Kidney (tissue), 14 donors: ENCODE data around the gene SOSTDC1. TPM values are rescaled to one million over a fixed set of nuclear protein-coding genes. Genes with fewer than 3 reads are reported as not detected.

Experiments
- DNase-seq, 5 donors: peaks; one replicate each; pipeline ENCODE4 v3.0.0-alpha.2; 2013 to 2020
- FAIRE-seq: peaks from 2 replicates; lab custom pipeline; 2012; peaks lifted over from hg19 to GRCh38; lab: Jason Lieb, UNC
- H3K27ac ChIP-seq, 2 donors: one replicate each; pipeline ENCODE4 v1.7.0; 2013; ENCODE audit warnings: low read depth in 2 of 2, low read length in 2 of 2, inconsistent platforms in 1 of 2
- H3K27me3 ChIP-seq: one replicate; pipeline ENCODE4 v1.7.1; 2013; ENCODE audit warnings: low read length, inconsistent platforms; ENCODE audit not compliant: control insufficient read depth, insufficient read depth
- H3K36me3 ChIP-seq, 3 donors: one replicate each; pipeline versions ENCODE4 v1.7.0 to v1.7.1; 2013; ENCODE audit warnings: low read length in 3 of 3, control low read depth in 1 of 3, inconsistent platforms in 1 of 3; ENCODE audit not compliant: insufficient read depth in 3 of 3, control insufficient read depth in 2 of 3
- H3K4me1 ChIP-seq, 3 donors: one replicate each; pipeline versions ENCODE4 v1.7.0 to v1.7.1; 2013; ENCODE audit warnings: low read length in 3 of 3, inconsistent platforms in 1 of 3, low read depth in 1 of 3; ENCODE audit not compliant: control insufficient read depth in 2 of 3, insufficient read depth in 2 of 3
- H3K4me3 ChIP-seq, 3 donors: one replicate each; pipeline versions ENCODE4 v1.7.0 to v1.8.1; 2013; ENCODE audit warnings: low read length in 3 of 3, control low read depth in 1 of 3, inconsistent platforms in 1 of 3
- H3K9ac ChIP-seq, 3 donors: one replicate each; pipeline versions ENCODE4 v1.7.0 to v1.7.1; 2013; ENCODE audit warnings: low read length in 3 of 3, control low read depth in 1 of 3, inconsistent platforms in 1 of 3
- H3K9me3 ChIP-seq, 3 donors: one replicate each; pipeline versions ENCODE4 v1.7.0 to v1.7.1; 2013; ENCODE audit warnings: low read length in 3 of 3, control low read depth in 1 of 3, inconsistent platforms in 1 of 3; ENCODE audit not compliant: control insufficient read depth in 2 of 3, insufficient read depth in 1 of 3
- CTCF ChIP-seq: IDR thresholded peaks from 3 replicates; pipeline ENCODE4 v1.5.1; 2012; ENCODE audit warnings: mild to moderate bottlenecking, moderate library complexity, borderline replicate concordance; ENCODE audit not compliant: insufficient read depth; ENCODE audit errors: extremely low read depth
- intact Hi-C: fragments of 100-400 bp; cut with DNase I; formaldehyde crosslinking; loops from one replicate; pipeline ENCODE4 v1.11.1; 2022
- polyA plus RNA-seq: library from polyadenylated mRNA; stranded (reverse); fragments of 350-450 nt; fragmentation: Illumina TruSeq; extraction: RNeasy Lipid Tissue Mini Kit (QIAGEN cat#74804); gene quantifications from one replicate; pipeline ENCODE4 v1.2.3, GENCODE V29; 2014; ENCODE audit warnings: low read depth, low replicate concordance; ENCODE audit not compliant: insufficient read depth
- total RNA-seq: library from RNA; stranded (reverse); fragmentation: NEBNext Ultra II Directional; extraction: Animal tissue kit (Norgen Biotek cat#: 25700); gene quantifications from one replicate; pipeline ENCODE4 v1.2.1, GENCODE V29; 2021
- donor health status: control.
- donor health status: control.
- donor health status: control.
- donor health status: control.
- donor health status: control.
- donor health status: DM: yes; HTN: yes; CAD: no.
- donor health status: Normal renal cell carcinoma (clear cell type).

The SOSTDC1 gene
- total and polyA plus RNA-seq, 2 donors from 2014 or later = 13.3 to 13.4 TPM

- H3K4me3 ChIP-seq = no peak overlapping the region
- H3K4me1 ChIP-seq = no peaks in the 10 kb centered on the region
- H3K27ac ChIP-seq = no peak overlapping the region
- no peak overlapping the region for H3K9ac ChIP-seq
- intact Hi-C loops = no loop called here
- no peaks in the 10 kb centered on the region for H3K9me3 ChIP-seq
- no peak for DNase-seq
- TF ChIP-seq CTCF = no peak
- H3K36me3 ChIP-seq = no peaks in the 10 kb centered on the region
- no peak for FAIRE-seq
- H3K27me3 ChIP-seq = no peaks in the 10 kb centered on the region
Measured at GRCh38 chr7:16436306-16436705, 29.2 kb downstream of the SOSTDC1 start.

GRCh38 chr7:16433568-16434122, 31.9 kb downstream of the SOSTDC1 start:
- Histone ChIP-seq H3K27me3 (no peaks in the 10 kb centered on the region), H3K4me3 (peak overlapping the region in 1 of 3 donors; percentile 13), H3K9ac (no peak overlapping the region), H3K9me3 (no peaks in the 10 kb centered on the region), H3K27ac (no peak overlapping the region), H3K36me3 (no peaks in the 10 kb centered on the region), H3K4me1 (no peaks in the 10 kb centered on the region)
- intact Hi-C loops = no loop called here
- FAIRE-seq = no peak
- DNase-seq = no peak
- no peak for TF ChIP-seq CTCF

GRCh38 chr7:16432425-16432731, 33.2 kb downstream of the SOSTDC1 start:
- DNase-seq (no peak), FAIRE-seq (no peak)
- Histone ChIP-seq H3K27ac (no peak overlapping the region), H3K4me3 (no peak overlapping the region), H3K9ac (no peak overlapping the region), H3K4me1 (no peaks in the 10 kb centered on the region), H3K36me3 (no peaks in the 10 kb centered on the region), H3K9me3 (no peaks in the 10 kb centered on the region), H3K27me3 (no peaks in the 10 kb centered on the region)
- TF ChIP-seq CTCF = no peak
- intact Hi-C loops = no loop called here
